GM21515 (cell line): ENCODE measurements around the gene INPP5F.
A peak's percentile ranks its signal among the peaks of the same experiment; 100 is the strongest.
"Not testable (repeated sequence)": the region's sequence is repeated elsewhere in the genome, so short reads cannot be mapped to it uniquely, and the experiment has no call there.

ENCODE experiments used
- ATAC-seq: cut with Tn5 transposase; IDR thresholded peaks from one replicate; pipeline ENCODE4 v1.9.1; 2021; ENCODE audit not compliant: unreplicated experiment

INPP5F gene

DNA sequence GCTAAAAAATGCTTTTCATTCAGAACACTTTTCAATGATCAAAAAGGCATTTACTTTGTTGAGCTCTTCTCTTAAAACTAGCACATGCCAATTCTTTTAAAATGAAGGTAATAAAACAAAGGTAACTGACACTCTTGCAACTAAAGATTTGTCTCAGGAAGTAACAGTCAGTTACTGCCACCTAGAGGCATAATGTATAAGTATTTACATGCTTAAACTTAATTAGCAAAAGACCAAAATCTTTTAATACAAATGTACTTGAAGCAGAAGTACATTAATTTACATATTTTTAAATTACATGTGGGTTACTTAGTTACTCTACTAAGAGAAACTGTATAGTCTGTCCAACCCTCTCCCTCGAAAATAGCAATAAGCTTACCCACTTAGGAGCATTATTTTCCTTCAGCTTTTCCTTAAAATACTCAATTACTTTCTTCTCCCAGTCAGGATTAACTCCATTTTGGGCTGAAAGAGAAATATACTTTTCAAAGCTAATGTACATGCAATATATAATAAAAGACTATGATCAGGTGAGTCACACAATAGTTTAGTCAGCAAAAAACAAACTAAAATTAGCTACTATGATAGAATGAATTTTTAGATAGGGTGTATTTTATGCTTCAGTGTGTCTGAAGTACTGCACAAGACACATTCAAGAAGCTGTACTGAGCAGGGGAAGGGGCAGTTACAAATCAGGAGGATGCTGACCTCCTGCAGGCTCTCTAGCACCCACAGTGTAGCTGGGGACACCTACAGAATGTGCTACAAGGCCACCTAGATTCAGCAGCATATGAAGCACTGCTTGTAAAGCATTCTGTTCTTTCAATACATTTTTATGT lies 133.8 kb downstream of the INPP5F start:
- no peak for ATAC-seq

DNA sequence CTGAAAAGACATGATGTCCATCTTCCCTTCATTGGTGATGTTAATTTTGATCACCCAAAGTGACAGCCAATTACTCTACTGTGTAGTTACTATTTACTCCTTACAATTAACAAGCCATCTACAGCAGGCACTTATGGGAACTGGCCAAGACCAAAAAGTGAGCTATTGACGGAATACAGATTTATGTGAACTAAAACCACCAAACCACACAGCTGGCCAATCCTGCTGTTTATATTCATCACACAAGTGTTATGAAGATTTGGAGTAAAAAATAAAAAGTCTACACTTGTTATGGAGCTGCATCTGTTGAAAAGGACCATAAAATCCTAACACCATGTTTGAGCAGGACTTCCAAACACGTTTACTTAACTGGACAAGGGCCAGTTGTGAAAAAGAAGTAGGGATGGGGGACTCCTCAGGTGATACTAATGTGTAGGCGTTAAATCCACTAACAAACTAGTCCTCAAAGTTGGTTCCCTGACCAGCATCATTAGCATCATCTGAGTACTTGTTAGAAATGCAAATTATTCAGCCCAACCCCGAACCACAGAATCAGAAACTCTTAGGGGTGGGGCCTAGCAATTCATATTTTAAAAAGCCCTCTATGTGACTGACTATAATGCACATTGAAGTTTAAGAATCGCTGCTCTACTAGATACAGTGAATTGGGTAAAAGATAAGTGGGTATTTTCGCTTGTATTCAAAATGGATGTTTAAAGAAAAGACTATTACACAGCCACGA lies 135.2 kb downstream of the INPP5F start:
- no peak for ATAC-seq

DNA sequence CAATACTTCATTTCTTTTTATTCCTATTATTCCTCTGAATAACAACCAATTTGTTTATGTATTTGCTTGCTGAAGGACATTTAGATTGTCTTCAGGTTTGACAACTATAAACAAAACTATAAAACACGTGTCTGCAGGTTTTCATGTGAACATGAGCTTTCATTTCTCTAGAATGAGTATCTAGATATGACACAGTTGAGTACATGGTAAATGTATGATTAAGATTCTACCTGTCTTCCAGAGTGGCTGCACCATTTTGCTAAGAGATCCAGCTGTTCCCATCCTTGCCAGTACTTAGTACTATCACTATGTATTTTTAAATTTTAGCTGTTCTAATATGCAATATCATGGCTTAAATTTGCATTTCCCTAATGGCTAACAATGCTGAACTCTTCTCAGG lies 136.7 kb downstream of the INPP5F start:
- ATAC-seq: no peak

DNA sequence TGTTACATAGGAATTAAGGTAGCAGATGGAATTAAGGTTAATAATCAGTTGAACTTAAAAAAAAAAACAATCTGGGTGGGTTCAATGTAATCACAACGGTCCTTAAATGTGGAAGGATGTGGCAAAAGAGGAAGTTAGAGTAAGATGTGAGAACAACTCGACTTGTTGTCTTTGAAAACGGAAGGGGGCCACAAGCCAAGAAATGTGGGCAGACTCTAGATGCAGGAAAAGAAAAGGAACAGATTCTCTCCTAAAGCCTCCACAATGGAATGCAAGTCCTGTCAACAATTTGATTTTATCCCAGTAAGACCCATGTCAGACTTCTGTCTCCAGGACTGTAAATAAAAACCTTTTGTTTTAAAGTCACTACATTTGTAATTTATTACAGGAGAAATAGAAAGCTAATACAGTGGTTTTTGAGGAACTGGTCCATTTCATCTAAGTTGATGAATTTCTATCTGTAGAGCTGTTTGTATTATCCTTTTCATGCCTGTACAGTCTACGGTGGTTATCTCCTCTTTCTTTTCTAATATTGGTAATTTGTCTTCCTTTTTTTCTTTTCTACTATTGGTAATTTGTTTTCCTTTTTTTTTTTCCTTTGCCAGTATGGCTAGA lies 138.2 kb downstream of the INPP5F start:
- ATAC-seq: no peak

DNA sequence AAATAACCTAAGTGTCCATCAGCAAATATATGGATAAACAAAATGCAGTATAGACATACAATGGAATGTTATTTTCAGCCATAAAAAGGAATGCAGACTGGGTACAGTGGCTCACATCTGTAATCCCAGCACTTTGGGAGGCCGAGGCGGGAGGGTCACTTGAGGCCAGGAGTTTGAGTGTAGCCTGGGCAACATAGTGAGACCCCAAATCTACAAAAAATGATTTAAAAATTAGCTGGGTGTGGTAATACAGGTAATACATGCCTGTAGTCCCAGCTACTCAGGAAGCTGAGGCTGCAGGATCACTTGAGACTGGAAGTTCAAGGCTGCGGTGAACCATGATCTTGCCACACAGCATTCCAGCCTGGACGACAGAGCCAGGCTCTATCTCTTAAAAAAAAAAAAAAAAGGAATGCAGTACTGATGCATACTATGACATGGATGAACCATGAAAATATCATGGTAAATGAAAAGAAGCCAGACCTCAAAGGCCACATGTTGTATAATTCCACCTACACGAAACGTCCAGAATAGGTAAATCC lies 139.9 kb downstream of the INPP5F start:
- no peak for ATAC-seq

DNA sequence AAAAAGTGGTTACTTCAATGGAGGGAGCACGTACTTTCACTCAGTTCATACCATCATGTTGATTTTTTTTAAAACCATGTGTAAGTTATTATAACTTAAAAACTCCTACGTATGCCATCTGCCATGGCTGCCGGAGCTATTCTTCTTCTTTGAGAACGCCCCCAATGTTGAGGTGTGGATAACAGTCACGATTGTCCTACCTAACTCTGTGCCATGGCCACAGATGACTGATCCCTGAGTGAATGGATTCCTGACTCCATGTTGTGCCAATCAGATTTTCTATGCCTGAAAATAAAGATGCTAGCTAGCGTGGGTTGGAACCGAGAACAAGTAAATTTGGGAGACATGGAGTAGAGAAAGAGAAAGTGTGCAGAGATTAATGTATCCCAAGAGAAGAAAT lies 141.5 kb downstream of the INPP5F start:
- no peak for ATAC-seq

DNA sequence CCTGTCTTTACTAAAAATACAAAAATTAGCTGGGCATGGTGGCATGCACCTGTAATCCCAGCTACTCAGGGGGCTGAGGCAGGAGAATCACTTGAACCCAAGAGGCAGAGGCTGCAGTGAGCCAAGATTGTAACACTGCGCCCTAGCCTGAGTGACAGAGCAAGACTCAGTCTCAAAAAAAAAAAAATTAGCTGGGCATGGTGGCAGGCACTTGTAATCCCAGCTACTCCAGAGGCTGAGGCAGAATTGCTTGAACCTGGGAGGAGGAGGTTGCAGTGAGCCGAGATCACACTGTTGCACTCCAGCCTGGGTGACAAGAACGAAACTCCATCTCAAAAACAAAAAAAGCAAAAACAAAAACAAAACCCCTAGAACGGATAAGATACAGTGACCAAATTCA lies 143.5 kb downstream of the INPP5F start:
- not testable (repeated sequence) for ATAC-seq

DNA sequence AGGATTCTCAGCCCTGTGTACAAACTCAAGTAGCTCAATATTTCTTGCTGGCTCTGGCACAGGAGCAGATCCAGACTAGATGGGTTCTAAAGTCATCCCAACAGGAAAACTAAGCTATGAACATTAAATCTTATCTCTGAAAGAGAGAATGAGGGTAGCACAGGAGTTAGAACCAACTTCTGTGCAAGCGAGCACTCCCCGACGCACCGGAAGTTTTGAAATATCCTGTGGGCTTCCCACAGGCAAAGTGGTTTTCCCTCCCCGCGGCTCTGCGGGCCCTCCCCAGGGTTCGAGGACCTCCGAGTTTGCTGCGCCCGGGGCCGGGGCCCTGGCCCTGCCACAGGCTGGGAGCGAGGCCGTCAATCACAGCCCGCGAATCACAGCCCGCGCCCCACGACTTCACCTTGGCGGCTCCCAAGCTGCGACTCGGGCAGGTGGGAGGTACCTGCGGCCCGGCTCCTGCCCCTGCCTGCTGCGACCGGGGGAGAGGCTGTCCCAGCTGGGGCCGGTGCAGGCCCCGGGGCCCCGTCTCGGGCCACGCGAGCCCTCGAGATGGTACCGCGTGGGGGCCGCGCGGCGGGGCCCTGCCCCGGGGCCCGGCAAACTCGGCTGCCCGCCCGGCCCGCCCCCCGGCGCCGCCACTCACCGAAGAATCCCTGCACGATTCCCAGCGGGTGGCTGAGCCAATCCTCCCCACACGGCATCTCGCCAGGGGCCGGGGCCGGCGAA lies 146.2 kb downstream of the INPP5F start:
- ATAC-seq: peak; percentile 42

DNA sequence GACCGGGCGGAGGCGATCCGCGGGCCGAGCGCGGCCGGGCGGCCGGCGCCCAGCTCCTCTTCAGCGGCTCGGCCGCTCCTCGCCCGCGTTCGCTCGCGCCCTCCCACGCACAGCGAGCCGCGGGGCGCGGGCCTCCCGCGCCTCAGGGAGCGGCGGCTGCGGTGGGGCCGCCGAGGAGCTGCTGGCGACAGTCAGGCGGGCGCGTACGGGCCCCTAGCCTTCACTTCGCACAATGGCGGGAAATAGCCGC lies 146.7 kb downstream of the INPP5F start, which contains the start of gene MCMBP:
MCMBP (minus strand) TSS at position 234 of the 250 bp plus-strand sequence. CDS start 259 bp downstream, outside the sequence.
- ATAC-seq: no peak

DNA sequence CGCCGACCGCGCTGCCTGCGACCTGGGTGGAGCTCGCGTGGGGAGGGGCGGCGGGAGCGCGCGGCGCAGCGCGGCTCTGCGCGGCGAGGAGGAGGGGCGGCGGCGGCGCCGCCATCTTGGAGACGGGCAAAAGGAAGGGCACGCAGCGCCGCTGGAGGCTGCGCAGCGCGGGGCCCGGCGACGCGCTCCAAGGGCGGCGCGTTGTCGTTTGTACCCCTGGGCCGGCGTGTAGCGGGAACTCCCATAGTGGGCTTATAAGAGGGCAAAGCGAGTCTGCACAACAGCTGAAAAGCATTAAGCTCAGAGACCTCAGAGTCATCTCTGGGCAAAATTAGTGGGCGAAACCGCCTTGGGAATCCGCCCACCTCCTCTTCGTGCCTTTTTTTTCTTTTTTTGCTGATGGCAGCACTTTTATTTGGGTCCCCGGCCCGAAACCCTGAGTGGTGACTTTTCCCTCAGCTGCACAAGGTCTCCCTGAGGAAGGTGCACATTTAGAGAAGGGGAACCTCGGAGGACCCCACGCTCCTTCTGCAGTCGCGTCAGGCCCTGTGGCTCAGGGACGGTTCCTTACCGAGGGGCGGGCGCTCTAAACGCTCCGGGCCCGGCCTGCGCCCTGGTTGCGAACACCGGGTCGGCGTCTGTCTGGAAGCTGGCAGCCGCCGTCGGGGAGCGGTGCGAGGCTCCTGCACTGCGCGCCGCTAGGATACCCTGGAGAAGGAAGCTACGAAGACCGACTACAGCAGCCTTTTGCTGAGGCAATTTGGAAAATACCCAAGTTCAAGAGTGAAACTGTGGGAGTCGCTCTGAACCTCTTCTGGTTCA lies 147.2 kb downstream of the INPP5F start:
- ATAC-seq: peak; percentile 86

DNA sequence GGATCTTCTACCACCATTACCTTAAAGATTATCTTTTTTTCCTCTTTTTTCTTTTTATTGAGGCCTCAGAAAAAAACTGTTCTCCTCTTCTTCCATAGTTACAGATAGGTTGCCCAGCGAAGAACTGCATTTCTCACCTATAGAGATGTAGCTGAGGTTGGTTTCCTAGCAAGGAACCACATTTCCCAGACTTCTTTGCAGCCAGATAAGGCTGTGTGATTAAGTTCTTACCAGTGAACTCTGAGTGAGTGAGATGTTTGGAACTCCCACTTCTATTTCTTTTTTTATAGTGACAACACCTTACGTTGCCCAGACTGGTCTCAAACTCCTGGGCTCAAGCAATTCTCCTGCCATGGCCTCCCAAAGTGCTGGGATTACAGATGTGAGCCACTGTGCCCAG lies 152.7 kb downstream of the INPP5F start:
- ATAC-seq: no peak
